Measurements from ENCODE around the gene DUSP11. TPM values are rescaled to one million over a fixed set of nuclear protein-coding genes. Genes with fewer than 3 reads are reported as not detected.

DUSP11 gene
- total RNA-seq, 1 experiment from 2014 or later = 22.9 TPM

- TF ChIP-seq ZBTB33 (IDR thresholded peaks at IDR 0.05; ENCODE audit: extremely low read depth, insufficient replicate concordance, low read length) = no peak
- peak; percentile 96 for TF ChIP-seq POLR2AphosphoS5 (IDR thresholded peaks at IDR 0.05; ENCODE audit: low read depth, low read length)
- TF ChIP-seq SIN3A (IDR thresholded peaks at IDR 0.05; ENCODE audit: low read depth) = peak; percentile 82
Observed at GRCh38 chr2:73779467-73780236, at the start of gene DUSP11 (continued).

DNA sequence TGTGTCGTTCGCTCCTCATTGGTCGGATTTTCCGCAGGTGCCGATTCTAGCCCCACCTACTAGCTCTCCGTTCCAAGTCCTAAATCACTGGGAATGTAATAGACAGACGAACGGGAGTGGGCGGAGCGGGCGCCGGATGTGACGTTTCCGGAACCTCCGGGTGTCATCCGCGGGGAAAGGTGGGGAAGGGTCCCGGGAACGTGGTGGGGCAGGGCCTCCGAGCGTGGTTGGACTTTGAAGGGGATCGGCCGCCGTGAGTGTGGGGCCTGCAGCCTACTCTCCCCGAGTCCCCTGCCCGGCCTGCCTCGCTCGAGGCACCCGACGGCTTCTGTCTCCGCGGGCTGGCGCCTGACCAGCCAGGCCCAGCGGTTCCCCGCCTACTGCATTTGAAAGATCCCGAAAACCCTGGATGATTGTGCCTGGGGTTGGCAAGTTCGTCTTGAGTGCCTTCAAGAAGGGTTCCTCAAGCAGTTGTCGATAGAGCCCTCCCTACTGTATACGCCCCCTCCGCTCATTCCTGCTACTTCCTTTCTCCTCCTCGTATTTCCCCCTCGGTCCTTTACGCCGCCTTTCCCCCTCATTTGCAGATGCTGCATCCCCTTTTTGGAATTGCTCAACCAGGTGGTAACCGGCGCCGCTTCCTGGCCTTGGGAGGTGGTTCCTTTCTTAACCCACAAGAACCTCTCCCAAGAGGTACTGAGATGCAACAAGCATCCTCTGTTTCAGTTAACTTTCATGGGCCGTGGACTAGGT is 49.1 kb upstream of the DUSP11 start, which contains the start of gene STAMBP:
Gene STAMBP, plus strand, starts transcription at position 144 of the 753 bp plus-strand sequence. CDS start 1,896 bp downstream, outside the sequence.
- H3K27me3 ChIP-seq (ENCODE audit: insufficient read depth, low read length) = no peaks in the 10 kb centered on the region
- RAD21 ChIA-PET (ENCODE audit: low non-redundant PET in 1 of 2, low total read pairs in 2 of 2, uncharacterized antibody in 2 of 2, unreplicated experiment in 2 of 2) = interaction anchor here (0.7 to 1.0 kb wide), 2 partner anchors 92 to 322 kb away, joined by 3 to 4 read pairs; partner anchors contain the start of gene TPRKB (in 1 of the 2)
- peak; percentile 92 for ATAC-seq
- no peaks in the 10 kb centered on the region for H3K9me2 ChIP-seq (ENCODE audit: insufficient read depth)
- CTCF ChIA-PET = interaction anchor here (0.7 to 2.8 kb wide), 9 partner anchors 9 to 506 kb away, joined by 3 to 14 read pairs (median 5); partner anchors contain the start of gene MOB1A
- intact Hi-C loops (cut with micrococcal nuclease) = no loop called here
- peak within 1 kb of the TSS; percentile 73 to 95 for H3K4me3 ChIP-seq (replicated peaks in 1 of 2; ENCODE audit: low read depth in 1 of 2, low read length in 2 of 2)
- BruUV-seq (replicated peaks) = TSS peak; percentile 77
- no peaks in the 10 kb centered on the region for H4K20me1 ChIP-seq (ENCODE audit: insufficient read depth)
- peaks cover 7 to 19% of the 10 kb centered on the region in 2 experiments; a peak in 3 of 4 replicates for H3K36me3 ChIP-seq (ENCODE audit: control insufficient read depth in 1 of 2, insufficient read depth in 2 of 2, low read length in 2 of 2)
- POLR2A ChIA-PET = interaction anchor here (0.8 to 1.5 kb wide), 5 partner anchors 92 to 370 kb away, joined by 3 to 5 read pairs (median 4); partner anchors contain the start of genes MTHFD2 and TPRKB
- peaks cover 11 to 32% of the 10 kb centered on the region in 2 experiments; a peak in 3 of 4 replicates for H3K4me1 ChIP-seq (ENCODE audit: control insufficient read depth in 1 of 2, insufficient read depth in 2 of 2, low read length in 2 of 2)
- peak within 1 kb of the TSS; percentile 80 for H3K4me2 ChIP-seq (ENCODE audit: low read length)
- DNase-seq (ENCODE audit: low read depth, low spot score) = peak; percentile 95
- H3K9ac ChIP-seq (ENCODE audit: low read length) = peak within 1 kb of the TSS; percentile 87
- H3K79me2 ChIP-seq (ENCODE audit: insufficient read depth, low read length) = peaks cover 29% of the 10 kb centered on the region
- H2AFZ ChIP-seq (ENCODE audit: low read depth, low read length, poor library complexity, severe bottlenecking) = peak within 1 kb of the TSS; percentile 89
- no peaks in the 10 kb centered on the region for H3K9me3 ChIP-seq (ENCODE audit: control insufficient read depth in 1 of 2, insufficient read depth in 1 of 2, low read depth in 1 of 2, low read length in 2 of 2)
- peak within 1 kb of the TSS; percentile 79 for H3K27ac ChIP-seq (ENCODE audit: low read depth, low read length)
- TF ChIP-seq ZFX (IDR thresholded peaks at IDR 0.05) (peak; percentile 87), EZH2phosphoT487 (IDR thresholded peaks at IDR 0.05; ENCODE audit: borderline replicate concordance) (no peak), SP1 (IDR thresholded peaks at IDR 0.05; ENCODE audit: low read depth) (peak; percentile 70), FOSL1 (IDR thresholded peaks at IDR 0.05; ENCODE audit: low read depth) (no peak), SRF (IDR thresholded peaks at IDR 0.05; ENCODE audit: low read depth) (no peak), JUND (IDR thresholded peaks at IDR 0.05) (no peak), YY1 (IDR thresholded peaks at IDR 0.05; ENCODE audit: extremely low read depth, insufficient replicate concordance, low read depth, low read length) (peak; percentile 99), ATF3 (IDR thresholded peaks at IDR 0.05) (no peak), POLR2AphosphoS5 (IDR thresholded peaks at IDR 0.05; ENCODE audit: low read depth, low read length) (peak; percentile 83), RAD21 (IDR thresholded peaks at IDR 0.05; ENCODE audit: low read depth) (no peak), SIN3A (IDR thresholded peaks at IDR 0.05; ENCODE audit: low read depth) (0 out of 2 replicates have a peak, but pooled peaks have one; percentile 51), POLR2A (IDR thresholded peaks at IDR 0.05; ENCODE audit: borderline replicate concordance, extremely low read depth, insufficient read depth, insufficient read length) (no peak), TCF7L2 (IDR thresholded peaks at IDR 0.05; ENCODE audit: borderline replicate concordance, extremely low read depth, insufficient read depth, insufficient read length) (no peak), EGR1 (IDR thresholded peaks at IDR 0.05; ENCODE audit: low read depth) (peak; percentile 87)
- TF ChIP-seq, protein P1, sequence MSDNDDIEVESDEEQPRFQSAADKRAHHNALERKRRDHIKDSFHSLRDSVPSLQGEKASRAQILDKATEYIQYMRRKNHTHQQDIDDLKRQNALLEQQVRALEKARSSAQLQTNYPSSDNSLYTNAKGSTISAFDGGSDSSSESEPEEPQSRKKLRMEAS (IDR thresholded peaks at IDR 0.05) = peak; percentile 33; the same call in 1 of the 2 replicates
- TF ChIP-seq, protein P2, sequence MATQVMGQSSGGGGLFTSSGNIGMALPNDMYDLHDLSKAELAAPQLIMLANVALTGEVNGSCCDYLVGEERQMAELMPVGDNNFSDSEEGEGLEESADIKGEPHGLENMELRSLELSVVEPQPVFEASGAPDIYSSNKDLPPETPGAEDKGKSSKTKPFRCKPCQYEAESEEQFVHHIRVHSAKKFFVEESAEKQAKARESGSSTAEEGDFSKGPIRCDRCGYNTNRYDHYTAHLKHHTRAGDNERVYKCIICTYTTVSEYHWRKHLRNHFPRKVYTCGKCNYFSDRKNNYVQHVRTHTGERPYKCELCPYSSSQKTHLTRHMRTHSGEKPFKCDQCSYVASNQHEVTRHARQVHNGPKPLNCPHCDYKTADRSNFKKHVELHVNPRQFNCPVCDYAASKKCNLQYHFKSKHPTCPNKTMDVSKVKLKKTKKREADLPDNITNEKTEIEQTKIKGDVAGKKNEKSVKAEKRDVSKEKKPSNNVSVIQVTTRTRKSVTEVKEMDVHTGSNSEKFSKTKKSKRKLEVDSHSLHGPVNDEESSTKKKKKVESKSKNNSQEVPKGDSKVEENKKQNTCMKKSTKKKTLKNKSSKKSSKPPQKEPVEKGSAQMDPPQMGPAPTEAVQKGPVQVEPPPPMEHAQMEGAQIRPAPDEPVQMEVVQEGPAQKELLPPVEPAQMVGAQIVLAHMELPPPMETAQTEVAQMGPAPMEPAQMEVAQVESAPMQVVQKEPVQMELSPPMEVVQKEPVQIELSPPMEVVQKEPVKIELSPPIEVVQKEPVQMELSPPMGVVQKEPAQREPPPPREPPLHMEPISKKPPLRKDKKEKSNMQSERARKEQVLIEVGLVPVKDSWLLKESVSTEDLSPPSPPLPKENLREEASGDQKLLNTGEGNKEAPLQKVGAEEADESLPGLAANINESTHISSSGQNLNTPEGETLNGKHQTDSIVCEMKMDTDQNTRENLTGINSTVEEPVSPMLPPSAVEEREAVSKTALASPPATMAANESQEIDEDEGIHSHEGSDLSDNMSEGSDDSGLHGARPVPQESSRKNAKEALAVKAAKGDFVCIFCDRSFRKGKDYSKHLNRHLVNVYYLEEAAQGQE (IDR thresholded peaks at IDR 0.05; ENCODE audit: low read depth) = no peak

Data from HCT116 (cell line).